Sigmoid colon (tissue), 7 donors: ENCODE measurements around the gene SSBP3. TPM values are rescaled to one million over a fixed set of nuclear protein-coding genes. Genes with fewer than 3 reads are reported as not detected.

Source experiments
- DNase-seq: peaks from one replicate; pipeline ENCODE4 v3.0.0-alpha.2; 2019
- H3K27ac ChIP-seq, 4 donors: fragments of 200-600 bp; sonication (generic); one replicate each; pipeline ENCODE4 v1.5.1; 2016 to 2019; ENCODE audit warnings: mild to moderate bottlenecking in 1 of 4
- H3K27me3 ChIP-seq, 3 donors: fragments of 200-600 bp; sonication (generic); one replicate each; pipeline ENCODE4 v1.5.1; 2019; ENCODE audit warnings: mild to moderate bottlenecking in 1 of 3
- H3K36me3 ChIP-seq, 4 donors: fragments of 200-600 bp; sonication (generic); one replicate each; pipeline ENCODE4 v1.5.1; 2016 to 2019
- H3K4me1 ChIP-seq, 4 donors: fragments of 200-600 bp; sonication (generic); one replicate each; pipeline ENCODE4 v1.5.1; 2017 to 2019
- H3K4me3 ChIP-seq, 4 donors: fragments of 200-600 bp; sonication (generic); one replicate each; pipeline ENCODE4 v1.5.1; 2017 to 2019; ENCODE audit warnings: mild to moderate bottlenecking in 2 of 4, moderate library complexity in 1 of 4
- H3K9me3 ChIP-seq, 4 donors: fragments of 200-600 bp in 3 of 4; sonication (generic) in 3 of 4; one replicate each; pipeline versions ENCODE4 v1.5.1 to v1.6.1; 2013 to 2019
- CTCF ChIP-seq, 4 experiments: fragments of 450-650 bp in 3 of 4; fragments of 200-600 bp in 1 of 4; IDR thresholded peaks; one replicate each; pipeline ENCODE4 v1.5.1; 2016 to 2019; ENCODE audit warnings: antibody characterized with exemption in 4 of 4, mild to moderate bottlenecking in 3 of 4, moderate library complexity in 2 of 4
- EP300 ChIP-seq, 4 donors: sonication (generic); formaldehyde crosslinking; IDR thresholded peaks; one replicate each; pipeline ENCODE4 v1.6.1; 2017; ENCODE audit warnings: antibody characterized with exemption in 4 of 4
- POLR2A ChIP-seq, 2 donors: fragments of 450-650 bp; IDR thresholded peaks; one replicate each; pipeline ENCODE4 v1.6.1; 2016; ENCODE audit warnings: antibody characterized with exemption in 2 of 2, mild to moderate bottlenecking in 2 of 2, moderate library complexity in 2 of 2
- POLR2AphosphoS5 ChIP-seq, 4 donors: sonication (generic); formaldehyde crosslinking; IDR thresholded peaks; one replicate each; pipeline ENCODE4 v1.6.1; 2017; ENCODE audit warnings: antibody characterized with exemption in 4 of 4
- WGBS, 2 donors: extraction: QIAGEN DNeasy Blood & Tissue Kit; methylation state at CpG; one replicate each; pipeline ENCODE4 v1.1.7; 2013; 5-methylcytosine and 5-hydroxymethylcytosine counted together
- intact Hi-C: fragments of 100-400 bp; cut with DNase I; formaldehyde crosslinking; loops from one replicate; pipeline ENCODE4 v1.15.1; 2023
- polyA plus RNA-seq, 3 donors: library from polyadenylated mRNA; stranded (reverse); fragments of 200-250 nt; gene quantifications; one replicate each; pipeline ENCODE4 v1.2.3, GENCODE V29; 2013
- total RNA-seq, 4 donors: library from RNA; depleted of rRNA; stranded (reverse); fragments of >200 nt; gene quantifications; one replicate each; pipeline ENCODE4 v1.1.0, GENCODE V29; 2016
- donor health status: healthy with polysubstance abuse.
- donor health status: Bipolar disorder and iron deficiency.
- donor health status: healthy.

SSBP3 gene
- total and polyA plus RNA-seq, 7 donors: 27.4 to 62.5 (median 38.5) TPM

GRCh38 chr1:54404263-54404662 is 1.9 kb downstream of the SSBP3 start:
- WGBS, 2 donors: 60 to 80% methylated on average over 11 of the region's 11 CpGs
- Histone ChIP-seq H3K9me3 (no peaks in the 10 kb centered on the region), H3K27ac (peak overlapping the region in 3 of 4 donors; percentile 96 to 100 (median 99)), H3K4me1 (peaks cover 0 to 61% (median 47%) of the 10 kb centered on the region in 4 donors), H3K4me3 (peak overlapping the region; percentile 75 to 99 (median 84)), H3K36me3 (peaks cover 0 to 32% (median 15%) of the 10 kb centered on the region in 4 donors), H3K27me3 (no peaks in the 10 kb centered on the region)
- DNase-seq: no peak
- TF ChIP-seq POLR2AphosphoS5 (IDR thresholded peaks at IDR 0.05): no peak
- TF ChIP-seq EP300 (IDR thresholded peaks at IDR 0.05): no peak
- no peak for TF ChIP-seq CTCF (IDR thresholded peaks at IDR 0.05)
- intact Hi-C loops: loop anchor here (5.0 kb wide), 2 partner anchors 37 to 77 kb away; no protein-coding TSS in a partner anchor

GRCh38 chr1:54403808-54404261 is 2.4 kb downstream of the SSBP3 start:
- H3K4me1 ChIP-seq: peaks cover 0 to 57% (median 43%) of the 10 kb centered on the region in 4 donors
- no peaks in the 10 kb centered on the region for H3K9me3 ChIP-seq
- no peaks in the 10 kb centered on the region for H3K27me3 ChIP-seq
- intact Hi-C loops: loop anchor here (5.0 kb wide), 2 partner anchors 37 to 77 kb away; no protein-coding TSS in a partner anchor
- DNase-seq: no peak
- TF ChIP-seq POLR2AphosphoS5 (IDR thresholded peaks at IDR 0.05) (no peak), POLR2A (IDR thresholded peaks at IDR 0.05) (no peak), CTCF (IDR thresholded peaks at IDR 0.05) (no peak), EP300 (IDR thresholded peaks at IDR 0.05) (no peak)
- peak overlapping the region in 3 of 4 donors; percentile 75 to 99 (median 90) for H3K4me3 ChIP-seq
- WGBS, 2 donors: 38 to 63% methylated on average over 10 of the region's 10 CpGs
- H3K36me3 ChIP-seq: peaks cover 0 to 36% (median 19%) of the 10 kb centered on the region in 4 donors
- peak overlapping the region in 3 of 4 donors; percentile 96 to 100 (median 99) for H3K27ac ChIP-seq

- H3K27ac ChIP-seq: peak overlapping the region in 3 of 4 donors; percentile 96 to 100 (median 99)
- intact Hi-C loops: loop anchor here (5.0 kb wide), 2 partner anchors 36 to 76 kb away; no protein-coding TSS in a partner anchor
- H3K36me3 ChIP-seq: peaks cover 0 to 40% (median 23%) of the 10 kb centered on the region in 4 donors
- no peak for DNase-seq
- TF ChIP-seq POLR2AphosphoS5 (IDR thresholded peaks at IDR 0.05) (no peak), POLR2A (IDR thresholded peaks at IDR 0.05) (no peak), EP300 (IDR thresholded peaks at IDR 0.05) (no peak), CTCF (IDR thresholded peaks at IDR 0.05) (no peak)
- H3K4me3 ChIP-seq: peak overlapping the region in 3 of 4 donors; percentile 75 to 99 (median 90)
- H3K9me3 ChIP-seq: no peaks in the 10 kb centered on the region
- no peaks in the 10 kb centered on the region for H3K27me3 ChIP-seq
- H3K4me1 ChIP-seq: peaks cover 0 to 53% (median 39%) of the 10 kb centered on the region in 4 donors
- 68 to 83% methylated on average over 9 of the region's 9 CpGs for WGBS, 2 donors
Observed at GRCh38 chr1:54403405-54403804, 2.8 kb downstream of the SSBP3 start.

GRCh38 chr1:54402896-54403295 is 3.3 kb downstream of the SSBP3 start:
- H3K27me3 ChIP-seq: no peaks in the 10 kb centered on the region
- peaks cover 0 to 49% (median 35%) of the 10 kb centered on the region in 4 donors for H3K4me1 ChIP-seq
- whole genome bisulfite sequencing, 2 donors: 69 to 82% methylated on average over 7 of the region's 7 CpGs
- DNase-seq: no peak
- intact Hi-C loops: loop anchor here (5.0 kb wide), 2 partner anchors 36 to 76 kb away; no protein-coding TSS in a partner anchor
- no peaks in the 10 kb centered on the region for H3K9me3 ChIP-seq
- peak overlapping the region in 3 of 4 donors; percentile 75 to 99 (median 90) for H3K4me3 ChIP-seq
- TF ChIP-seq EP300 (IDR thresholded peaks at IDR 0.05) (no peak), POLR2AphosphoS5 (IDR thresholded peaks at IDR 0.05) (no peak), POLR2A (IDR thresholded peaks at IDR 0.05) (no peak), CTCF (IDR thresholded peaks at IDR 0.05) (no peak)
- H3K27ac ChIP-seq: peak overlapping the region in 3 of 4 donors; percentile 96 to 100 (median 99)
- H3K36me3 ChIP-seq: peaks cover 0 to 46% (median 25%) of the 10 kb centered on the region in 4 donors
